GM06990 (cell line): ENCODE data around the gene LTO1.
"Not testable (repeated sequence)": the region's sequence is repeated elsewhere in the genome, so short reads cannot be mapped to it uniquely, and the experiment has no call there.

ENCODE experiments used
- DNase-seq: peaks from one replicate; pipeline ENCODE4 v3.0.0-alpha.2; 2011; ENCODE audit not compliant: insufficient read length; ENCODE audit errors: extremely low read depth
- H3K27me3 ChIP-seq: replicated peaks from 2 replicates; pipeline ENCODE4 v1.6.0; 2011; ENCODE audit warnings: low read length; ENCODE audit not compliant: control insufficient read depth, insufficient read depth
- H3K36me3 ChIP-seq: 2 replicates; pipeline ENCODE4 v1.5.1; 2011; ENCODE audit warnings: low read length; ENCODE audit not compliant: control insufficient read depth, insufficient read depth
- H3K4me3 ChIP-seq: replicated peaks from 2 replicates; pipeline ENCODE4 v1.5.1; 2011; ENCODE audit warnings: low read depth, mild to moderate bottlenecking, control low read depth, low read length
- TF ChIP-seq, protein P1 (sequence below): IDR thresholded peaks from 2 replicates; pipeline ENCODE4 v1.5.1; 2011; ENCODE audit warnings: low read length, control low read depth, mild to moderate bottlenecking, inconsistent platforms; ENCODE audit not compliant: insufficient read depth, poor library complexity, severe bottlenecking

Gene LTO1

DNA sequence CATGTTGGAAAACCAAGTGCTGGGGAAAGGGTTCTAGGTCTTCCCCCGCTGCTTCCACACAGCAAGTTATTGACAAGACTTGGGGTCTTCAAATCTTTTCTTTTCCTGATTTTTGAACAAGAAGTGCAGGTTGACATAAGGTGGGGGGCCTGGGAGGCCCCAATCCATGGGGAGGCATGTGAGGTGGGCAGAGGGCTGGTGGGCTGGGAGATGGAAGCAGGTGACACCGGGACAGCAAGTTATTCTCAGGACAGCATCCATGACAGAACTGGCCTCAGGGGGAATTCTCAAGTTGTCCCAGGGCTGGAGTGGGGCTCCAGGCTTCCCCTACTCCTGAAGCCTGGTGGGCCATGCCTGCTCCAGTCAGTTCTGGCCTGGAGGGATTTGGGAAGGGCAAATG lies 23.2 kb upstream of the LTO1 start:
- DNase-seq: no peak
- no peaks in the 10 kb centered on the region; the same call in 1 of the 2 replicates for H3K27me3 ChIP-seq
- TF ChIP-seq, protein P1, sequence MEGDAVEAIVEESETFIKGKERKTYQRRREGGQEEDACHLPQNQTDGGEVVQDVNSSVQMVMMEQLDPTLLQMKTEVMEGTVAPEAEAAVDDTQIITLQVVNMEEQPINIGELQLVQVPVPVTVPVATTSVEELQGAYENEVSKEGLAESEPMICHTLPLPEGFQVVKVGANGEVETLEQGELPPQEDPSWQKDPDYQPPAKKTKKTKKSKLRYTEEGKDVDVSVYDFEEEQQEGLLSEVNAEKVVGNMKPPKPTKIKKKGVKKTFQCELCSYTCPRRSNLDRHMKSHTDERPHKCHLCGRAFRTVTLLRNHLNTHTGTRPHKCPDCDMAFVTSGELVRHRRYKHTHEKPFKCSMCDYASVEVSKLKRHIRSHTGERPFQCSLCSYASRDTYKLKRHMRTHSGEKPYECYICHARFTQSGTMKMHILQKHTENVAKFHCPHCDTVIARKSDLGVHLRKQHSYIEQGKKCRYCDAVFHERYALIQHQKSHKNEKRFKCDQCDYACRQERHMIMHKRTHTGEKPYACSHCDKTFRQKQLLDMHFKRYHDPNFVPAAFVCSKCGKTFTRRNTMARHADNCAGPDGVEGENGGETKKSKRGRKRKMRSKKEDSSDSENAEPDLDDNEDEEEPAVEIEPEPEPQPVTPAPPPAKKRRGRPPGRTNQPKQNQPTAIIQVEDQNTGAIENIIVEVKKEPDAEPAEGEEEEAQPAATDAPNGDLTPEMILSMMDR: no peak
- no peaks in the 10 kb centered on the region for H3K36me3 ChIP-seq
- no peak overlapping the region for H3K4me3 ChIP-seq

DNA sequence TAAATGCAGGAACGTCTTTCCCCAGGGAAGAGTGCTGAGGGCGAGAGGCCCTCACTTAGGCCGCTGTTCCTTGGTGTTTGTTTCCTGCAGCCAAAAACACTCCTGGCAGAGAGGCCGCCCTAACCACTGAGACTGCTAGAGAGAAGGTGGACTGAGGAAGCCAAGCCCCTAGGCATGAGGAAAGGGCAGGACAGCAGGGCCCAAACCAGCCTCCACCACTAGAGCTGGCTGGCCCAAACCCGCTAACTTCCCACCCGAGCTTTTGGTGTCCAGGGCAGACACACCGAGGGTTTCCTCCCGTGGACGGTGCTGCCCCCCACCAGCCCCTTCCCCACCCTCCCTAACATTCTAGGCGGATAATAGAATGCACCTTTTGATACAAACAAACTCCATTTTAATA lies 22.7 kb upstream of the LTO1 start:
- Histone ChIP-seq H3K27me3 (no peaks in the 10 kb centered on the region; the same call in 1 of the 2 replicates), H3K4me3 (no peak overlapping the region), H3K36me3 (no peaks in the 10 kb centered on the region)
- TF ChIP-seq, protein P1: no peak
- DNase-seq: no peak

DNA sequence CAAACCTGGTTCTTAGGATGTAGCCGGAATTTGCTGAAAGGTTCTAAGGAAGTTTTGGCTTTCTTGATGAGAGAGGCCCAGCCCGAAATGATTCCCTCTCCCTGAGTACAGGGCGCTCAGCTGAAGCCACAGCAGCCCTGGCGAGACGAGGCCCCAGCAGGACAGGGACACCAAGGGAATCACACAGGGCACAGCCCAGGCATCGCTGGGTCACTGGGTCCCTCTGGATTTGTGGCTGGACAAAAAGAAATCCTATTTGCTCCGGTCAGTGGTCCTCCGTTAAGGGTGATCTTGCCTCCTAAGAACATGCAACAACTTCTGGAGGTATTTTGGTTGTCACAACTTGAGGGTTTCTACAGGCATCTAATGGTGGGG lies 22.3 kb upstream of the LTO1 start:
- DNase-seq: no peak
- Histone ChIP-seq H3K4me3 (no peak overlapping the region), H3K27me3 (no peaks in the 10 kb centered on the region; the same call in 1 of the 2 replicates), H3K36me3 (no peaks in the 10 kb centered on the region)
- TF ChIP-seq, protein P1: no peak

DNA sequence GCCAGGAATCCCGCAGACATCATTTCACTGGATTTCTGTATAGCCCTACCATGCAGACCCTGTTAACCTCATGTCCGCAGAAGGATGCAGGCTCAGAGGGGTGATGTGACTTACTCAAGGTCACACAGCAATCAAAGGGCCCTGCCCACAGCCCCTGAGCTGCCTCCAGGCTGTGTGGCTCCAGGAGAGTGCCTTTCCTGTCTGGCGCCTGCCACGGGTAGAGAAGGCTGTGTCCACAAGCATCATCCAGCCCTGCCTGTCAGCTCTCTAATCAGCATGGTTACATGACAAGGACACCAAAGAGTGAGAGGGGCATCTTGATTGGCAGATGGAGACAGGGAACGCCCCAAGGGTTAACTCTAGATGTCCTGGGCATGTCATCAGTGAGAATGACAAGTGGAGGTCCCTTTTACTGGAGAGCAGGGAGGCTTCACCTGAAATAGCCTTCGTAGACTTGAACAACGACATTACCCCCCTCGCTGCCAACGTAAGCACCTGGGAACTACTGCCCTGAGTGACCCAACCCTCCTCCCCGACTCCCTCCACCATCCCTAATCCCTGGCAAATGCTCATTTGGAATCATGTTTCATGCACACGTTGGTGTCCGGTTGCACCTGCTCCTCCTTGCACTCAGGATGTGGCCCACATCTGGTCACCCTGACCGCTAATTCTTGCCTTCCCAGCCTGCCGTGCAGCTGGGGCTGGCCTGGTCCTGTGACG lies 21.8 kb upstream of the LTO1 start:
- Histone ChIP-seq H3K27me3 (no peaks in the 10 kb centered on the region; the same call in 1 of the 2 replicates), H3K4me3 (no peak overlapping the region), H3K36me3 (no peaks in the 10 kb centered on the region)
- TF ChIP-seq, protein P1: no peak
- no peak for DNase-seq

DNA sequence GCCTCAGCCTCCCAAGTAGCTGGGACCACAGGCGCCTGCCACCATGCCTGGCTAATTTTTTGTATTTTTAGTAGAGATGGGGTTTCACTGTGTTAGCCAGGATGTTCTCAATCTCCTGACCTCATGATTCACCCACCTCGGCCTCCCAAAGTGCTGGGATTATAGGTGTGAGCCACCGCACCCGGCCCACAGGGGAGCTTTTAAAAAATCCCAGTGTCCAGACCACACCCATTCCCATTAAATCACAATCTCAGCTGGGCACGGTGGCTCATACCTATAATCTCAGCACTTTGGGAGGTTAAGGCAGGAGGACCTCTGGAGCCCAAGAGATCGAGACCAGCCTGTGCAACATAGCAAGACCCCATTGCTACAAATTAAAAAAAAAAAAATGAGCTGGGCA lies 20.8 kb upstream of the LTO1 start:
- not testable (repeated sequence) for H3K27me3 ChIP-seq, H3K4me3 ChIP-seq, DNase-seq, H3K36me3 ChIP-seq

DNA sequence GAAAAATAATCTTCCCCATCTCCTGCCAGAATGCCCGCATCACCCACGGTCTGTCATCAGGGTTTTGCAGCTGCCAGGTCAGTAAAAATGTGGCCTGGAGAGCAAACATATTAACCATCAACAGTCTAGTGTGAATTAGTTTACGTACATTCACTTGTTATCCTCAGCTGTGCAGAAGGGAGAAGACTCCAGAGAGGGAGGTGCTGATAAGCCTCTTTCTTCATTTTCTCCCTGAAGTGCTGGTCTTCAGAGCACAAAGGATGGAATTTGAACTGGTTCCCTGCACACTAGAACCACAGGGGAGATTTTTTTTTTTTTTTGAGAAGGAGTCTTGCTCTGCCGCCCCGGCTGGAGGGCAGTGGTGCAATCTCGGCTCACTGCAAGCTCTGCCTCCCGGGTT lies 20.4 kb upstream of the LTO1 start:
- Histone ChIP-seq H3K4me3 (no peak overlapping the region), H3K36me3 (no peaks in the 10 kb centered on the region), H3K27me3 (no peaks in the 10 kb centered on the region; the same call in 1 of the 2 replicates)
- TF ChIP-seq, protein P1: no peak
- no peak for DNase-seq
